Loucy (cell line): ENCODE results near the gene NIT2.

Source experiments
- H2AFZ ChIP-seq: fragments of 200-600 bp; sonication (generic); 2 replicates; pipeline ENCODE4 v1.6.0; 2016; ENCODE audit warnings: antibody characterized with exemption, mild to moderate bottlenecking, low read length, moderate library complexity
- H3F3A ChIP-seq: fragments of 200-600 bp; 2 replicates; pipeline ENCODE4 v1.6.0; 2016; ENCODE audit warnings: antibody characterized with exemption, low read depth, mild to moderate bottlenecking
- H3K27me3 ChIP-seq: fragments of 200-600 bp; sonication (generic); 2 replicates; pipeline ENCODE4 v1.6.1; 2014; ENCODE audit warnings: low read length, mild to moderate bottlenecking; ENCODE audit not compliant: insufficient read depth, poor library complexity, severe bottlenecking
- H3K36me3 ChIP-seq: fragments of 200-600 bp; sonication (generic); 2 replicates; pipeline ENCODE4 v1.6.1; 2016; ENCODE audit warnings: low read length; ENCODE audit not compliant: insufficient read depth
- H3K4me1 ChIP-seq: fragments of 200-600 bp; sonication (generic); 2 replicates; pipeline ENCODE4 v1.5.1; 2014; ENCODE audit warnings: low read length, mild to moderate bottlenecking; ENCODE audit not compliant: insufficient read depth, poor library complexity, severe bottlenecking
- H3K4me2 ChIP-seq: fragments of 200-600 bp; sonication (generic); 2 replicates; pipeline ENCODE4 v1.6.0; 2014; ENCODE audit warnings: antibody characterized with exemption, low read length, low read depth, mild to moderate bottlenecking; ENCODE audit not compliant: poor library complexity, severe bottlenecking
- H3K4me3 ChIP-seq: fragments of 200-600 bp; sonication (generic); 2 replicates; pipeline ENCODE4 v1.5.1; 2014; ENCODE audit warnings: low read length, mild to moderate bottlenecking, mixed read lengths; ENCODE audit not compliant: poor library complexity, severe bottlenecking
- H3K79me2 ChIP-seq: fragments of 200-600 bp; sonication (generic); 2 replicates; pipeline ENCODE4 v1.6.1; 2014; ENCODE audit warnings: low read length; ENCODE audit not compliant: insufficient read depth
- H3K9ac ChIP-seq: fragments of 200-600 bp; sonication (generic); 2 replicates; pipeline ENCODE4 v1.6.0; 2014; ENCODE audit warnings: mild to moderate bottlenecking, low read depth, low read length, moderate library complexity; ENCODE audit not compliant: poor library complexity, severe bottlenecking
- H3K9me2 ChIP-seq: fragments of 200-600 bp; sonication (generic); replicated peaks from 2 replicates; pipeline ENCODE4 v1.6.1; 2016; ENCODE audit warnings: low read depth, low read length, mixed read lengths
- H3K9me3 ChIP-seq: fragments of 200-600 bp; sonication (generic); 2 replicates; pipeline ENCODE4 v1.6.1; 2014; ENCODE audit warnings: mild to moderate bottlenecking, antibody characterized with exemption, low read length, low read depth; ENCODE audit not compliant: insufficient read depth
- H4K20me1 ChIP-seq: fragments of 200-600 bp; sonication (generic); 2 replicates; pipeline ENCODE4 v1.6.0; 2014; ENCODE audit warnings: antibody characterized with exemption, low read length, mild to moderate bottlenecking; ENCODE audit not compliant: insufficient read depth, poor library complexity, severe bottlenecking
- CTCF ChIP-seq: fragments of 200-600 bp; sonication (generic); conservative IDR thresholded peaks from 2 replicates; pipeline ENCODE4 v1.5.1; 2014; ENCODE audit warnings: mild to moderate bottlenecking, antibody characterized with exemption, low read length
- EZH2phosphoT487 ChIP-seq: fragments of 200-600 bp; IDR thresholded peaks from 2 replicates; pipeline ENCODE4 v1.6.1; 2018; ENCODE audit warnings: antibody characterized with exemption, mild to moderate bottlenecking, moderate library complexity, borderline replicate concordance

NIT2 gene

GRCh38 chr3:100400780-100401673 is 66.5 kb downstream of the NIT2 start, which contains the start of the genes LNP1 and TOMM70:
TSS of gene LNP1 (plus strand) at chr3:100401539. CDS start at chr3:100429730, 28,191 bp downstream.
TSS of gene TOMM70 (minus strand) at chr3:100401089. CDS start at chr3:100400949, 140 bp downstream.
- Histone ChIP-seq H4K20me1 (peaks cover 45% of the 10 kb centered on the region), H3K9ac (peak within 1 kb of the TSS; percentile 95), H3F3A (no peaks in the 10 kb centered on the region), H3K4me3 (peak within 1 kb of the TSS; percentile 89), H3K36me3 (no peaks in the 10 kb centered on the region), H3K4me2 (peak within 1 kb of the TSS; percentile 98), H3K27me3 (no peaks in the 10 kb centered on the region), H2AFZ (peak within 1 kb of the TSS; percentile 84), H3K9me2 (no peaks in the 10 kb centered on the region), H3K79me2 (peaks cover 93% of the 10 kb centered on the region), H3K4me1 (peaks cover 53% of the 10 kb centered on the region), H3K9me3 (peaks cover 5% of the 10 kb centered on the region; the same call in 1 of the 2 replicates)
- TF ChIP-seq CTCF, result no peak
- TF ChIP-seq EZH2phosphoT487, result no peak

- TF ChIP-seq EZH2phosphoT487 (no peak), CTCF (no peak)
- H3K4me1 ChIP-seq, result peaks cover 46% of the 10 kb centered on the region
- H3K79me2 ChIP-seq, result peaks cover 89% of the 10 kb centered on the region
Measured at GRCh38 chr3:100401674-100402041, 67.1 kb downstream of the NIT2 start.

GRCh38 chr3:100402256-100402655 is 67.7 kb downstream of the NIT2 start:
- Histone ChIP-seq H3K27me3 (no peaks in the 10 kb centered on the region), H3K79me2 (peaks cover 86% of the 10 kb centered on the region), H3K4me1 (peaks cover 40% of the 10 kb centered on the region), H3K36me3 (no peaks in the 10 kb centered on the region), H3K9me3 (peaks cover 10% of the 10 kb centered on the region; the same call in 1 of the 2 replicates), H3K9me2 (no peaks in the 10 kb centered on the region), H2AFZ (no peak overlapping the region), H3K4me3 (peak overlapping the region; percentile 89), H3K4me2 (peak overlapping the region; percentile 78), H4K20me1 (peaks cover 33% of the 10 kb centered on the region), H3F3A (no peaks in the 10 kb centered on the region), H3K9ac (peak overlapping the region; percentile 95)
- TF ChIP-seq EZH2phosphoT487 (no peak), CTCF (no peak)

More at GRCh38 chr3:100401674-100402041, 67.1 kb downstream of the NIT2 start:
- Histone ChIP-seq H4K20me1 (peaks cover 39% of the 10 kb centered on the region), H3K4me3 (peak overlapping the region; percentile 89), H3K9me2 (no peaks in the 10 kb centered on the region), H3K4me2 (peak overlapping the region; percentile 78), H2AFZ (peak overlapping the region; percentile 84), H3K27me3 (no peaks in the 10 kb centered on the region), H3K36me3 (no peaks in the 10 kb centered on the region), H3F3A (no peaks in the 10 kb centered on the region), H3K9ac (peak overlapping the region; percentile 95), H3K9me3 (peaks cover 5% of the 10 kb centered on the region; the same call in 1 of the 2 replicates)
